Ramos (cell line): ENCODE data around the gene URB2.
"Not testable (repeated sequence)": the region's sequence is repeated elsewhere in the genome, so short reads cannot be mapped to it uniquely, and the experiment has no call there.

Experiments
- in situ Hi-C: fragments of 300-500 bp; cut with MboI; formaldehyde crosslinking; loops from one replicate; pipeline ENCODE4 v1.14.3; 2022; ENCODE audit warnings: low sequenced_read_pairs; ENCODE audit not compliant: unreplicated experiment

URB2 gene

DNA sequence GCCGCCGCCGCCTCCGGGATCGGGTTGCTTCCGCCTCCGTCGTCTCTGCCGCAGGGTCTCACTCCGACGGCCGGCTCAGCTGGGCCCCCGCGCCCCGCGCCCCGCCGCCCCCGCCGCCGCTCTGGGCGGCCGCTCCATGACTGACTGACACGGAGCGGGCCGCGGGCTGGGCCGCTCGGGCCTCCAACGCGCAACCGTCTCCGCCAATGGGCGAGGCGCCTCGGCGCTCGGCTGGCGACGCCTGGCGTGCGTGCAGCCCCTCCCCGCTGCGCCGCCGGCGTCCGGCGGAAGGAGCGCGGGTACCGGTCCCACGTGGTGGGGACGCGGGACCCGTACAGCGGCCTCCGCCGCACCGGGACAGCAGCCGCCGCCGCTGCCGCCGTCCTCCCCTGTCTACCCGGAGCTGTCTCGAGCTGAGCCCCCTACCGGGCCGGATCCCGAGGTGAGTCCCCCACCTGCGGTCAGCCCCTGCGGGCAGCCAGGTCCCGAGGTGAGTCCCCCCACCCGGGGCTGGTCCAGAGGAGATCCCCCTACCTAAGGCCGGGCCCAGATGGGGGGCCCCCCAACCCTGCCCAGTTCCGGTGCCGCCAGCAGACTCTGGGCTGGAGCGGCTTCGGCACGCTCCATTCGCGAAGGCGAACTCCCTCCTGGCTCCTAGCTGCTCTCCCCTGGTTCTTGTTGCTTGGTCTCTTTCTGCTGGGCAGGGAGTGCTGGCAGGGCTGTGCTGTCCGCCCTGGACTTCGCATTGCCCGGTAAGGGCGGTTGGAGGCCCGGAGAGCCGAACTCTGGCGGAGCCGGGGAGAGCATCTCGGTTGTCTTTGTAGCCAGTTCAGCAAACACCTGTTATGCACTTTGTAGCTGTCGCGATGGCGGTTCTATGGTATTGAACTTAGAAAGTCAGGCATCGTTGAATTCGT, at the start of gene URB2, which contains the start of gene TAF5L:
TSS of gene URB2 (plus strand) at position 333 of the 917 bp plus-strand sequence. CDS start 1,387 bp downstream, outside the sequence.
TSS of gene TAF5L (minus strand) at position 208 of the 917 bp plus-strand sequence. CDS start 11,640 bp downstream, outside the sequence.
- in situ Hi-C loops: no loop called here

DNA sequence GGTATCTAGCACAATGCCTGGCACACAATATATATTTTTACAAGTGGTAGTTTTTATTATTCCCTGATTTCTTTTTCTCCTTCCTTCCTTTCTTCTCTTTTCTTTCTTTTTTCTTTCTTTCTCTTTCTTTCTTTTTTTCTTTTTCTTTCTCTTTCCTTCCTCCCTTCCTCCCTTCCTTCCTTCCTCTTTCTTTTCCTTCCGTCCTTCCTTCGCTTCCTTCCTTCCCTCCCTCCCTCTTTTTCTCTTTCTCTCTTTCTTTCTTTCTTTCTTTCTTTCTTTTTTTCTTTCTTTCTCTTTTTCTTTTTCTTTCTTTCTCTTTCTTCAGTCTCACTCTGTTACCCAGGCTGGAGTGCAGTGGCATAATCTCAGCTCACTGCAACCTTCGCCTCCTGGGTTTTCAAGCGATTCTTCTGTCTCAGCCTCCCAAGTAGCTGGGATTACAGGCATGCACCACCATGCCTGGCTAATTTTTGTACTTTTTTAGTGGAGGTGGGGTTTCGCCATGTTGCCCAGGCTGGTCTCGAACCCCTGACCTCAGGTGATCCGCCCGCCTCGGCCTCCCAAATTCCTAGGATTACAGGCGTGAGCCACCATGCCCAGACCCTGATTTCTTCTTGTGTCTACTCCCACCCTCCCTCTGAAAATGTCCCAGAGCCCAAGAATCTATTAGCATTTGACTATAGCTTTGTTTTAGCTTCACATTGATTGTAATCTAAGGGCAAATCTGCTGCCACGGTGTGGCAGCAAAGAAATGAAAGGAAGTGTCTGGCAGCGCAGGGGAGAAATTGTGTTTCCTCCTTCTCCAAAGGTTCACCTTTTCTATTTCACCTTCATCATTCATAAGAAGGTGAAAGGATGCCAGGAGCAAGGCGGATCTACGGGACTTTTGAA, 47.6 kb upstream of the URB2 start:
- in situ Hi-C loops: no loop called here

GRCh38 chr1:229579059-229579673, 46.9 kb upstream of the URB2 start:
- in situ Hi-C loops: no loop called here

DNA sequence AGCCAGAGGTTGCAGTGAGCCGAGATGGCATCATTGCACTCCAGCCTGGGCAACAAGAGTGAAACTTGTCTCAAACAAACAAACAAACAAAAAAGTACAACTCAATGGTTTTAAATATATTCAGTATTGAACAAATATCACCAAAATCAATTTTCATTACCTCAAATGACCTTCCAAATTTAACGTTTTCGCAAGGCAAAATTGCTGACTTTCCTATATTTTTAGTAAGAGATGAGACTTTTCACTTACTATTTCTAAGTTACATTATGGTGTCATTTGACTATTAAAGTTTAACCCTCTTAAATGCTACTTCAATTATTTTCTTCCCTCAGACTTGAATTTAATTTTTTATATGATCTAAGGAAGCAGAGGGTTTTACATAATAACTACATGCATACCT, 44.6 kb upstream of the URB2 start:
- in situ Hi-C loops: no loop called here

GRCh38 chr1:229582011-229582694, 43.9 kb upstream of the URB2 start:
- in situ Hi-C loops: no loop called here

- in situ Hi-C loops: no loop called here
These were observed 43.3 kb upstream of the URB2 start for GRCh38 chr1:229582715-229583114.

- in situ Hi-C loops: no loop called here
These were observed 40.7 kb upstream of the URB2 start for GRCh38 chr1:229585338-229585737.

- in situ Hi-C loops: no loop called here
These were observed 35.9 kb upstream of the URB2 start for GRCh38 chr1:229590119-229590518.

- in situ Hi-C loops: no loop called here
These were observed 32.2 kb upstream of the URB2 start for GRCh38 chr1:229593800-229594199.

DNA sequence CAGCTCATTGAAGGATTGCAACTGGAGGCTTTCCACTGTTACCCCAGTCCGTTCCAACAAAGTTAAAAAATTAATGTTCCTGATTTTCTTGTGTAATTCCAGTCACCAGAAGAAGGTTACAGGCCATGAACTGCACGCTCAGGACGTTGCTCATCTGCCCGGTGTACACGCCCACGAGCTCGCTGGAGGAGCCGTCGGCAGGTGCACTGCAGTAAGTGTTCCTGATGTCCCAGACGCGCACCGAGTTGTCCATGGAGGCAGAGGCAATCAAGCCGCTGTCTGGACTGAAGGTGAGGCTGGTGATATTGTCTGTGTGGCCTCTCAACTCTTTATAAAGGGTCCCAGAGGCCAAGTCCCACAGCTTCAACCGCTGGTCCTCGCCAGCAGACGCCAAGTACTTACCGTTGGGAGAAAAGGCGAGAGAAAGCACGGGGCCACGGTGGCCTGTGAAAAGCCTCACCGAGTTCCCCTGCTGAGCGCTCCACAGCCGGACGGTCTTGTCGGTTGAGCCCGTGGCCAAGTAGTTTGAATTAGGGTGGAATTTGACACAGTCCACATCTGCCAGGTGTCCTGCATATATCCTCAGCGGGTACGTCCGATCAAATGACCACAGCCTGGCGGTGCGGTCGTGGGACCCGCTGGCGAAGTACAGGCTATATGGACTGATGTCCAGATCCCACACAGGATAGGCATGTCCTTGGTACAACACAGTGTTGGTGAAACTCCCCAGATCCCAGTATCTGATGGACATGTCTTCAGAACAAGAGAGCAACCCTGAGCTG, 31.6 kb upstream of the URB2 start:
- in situ Hi-C loops: no loop called here

DNA sequence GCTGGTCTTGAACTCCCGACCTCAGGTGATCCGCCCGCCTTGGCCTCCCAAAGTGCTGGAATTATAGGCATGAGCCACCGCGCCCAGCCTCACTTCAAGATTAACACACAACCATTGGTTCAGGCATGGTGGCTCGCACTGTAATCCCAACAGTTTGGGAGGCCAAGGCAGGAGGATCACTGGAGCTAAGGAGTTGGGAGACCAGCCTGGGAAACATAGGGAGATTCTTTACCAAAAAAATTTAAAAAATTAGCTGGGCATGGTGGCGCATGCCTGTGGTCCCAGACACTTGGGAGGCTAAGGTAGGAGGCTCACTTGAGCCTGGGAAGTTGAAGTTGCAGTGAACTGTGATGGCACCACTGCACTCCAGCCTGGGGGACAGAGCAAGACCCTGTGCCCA, 30.2 kb upstream of the URB2 start:
- in situ Hi-C loops: not testable (repeated sequence)

DNA sequence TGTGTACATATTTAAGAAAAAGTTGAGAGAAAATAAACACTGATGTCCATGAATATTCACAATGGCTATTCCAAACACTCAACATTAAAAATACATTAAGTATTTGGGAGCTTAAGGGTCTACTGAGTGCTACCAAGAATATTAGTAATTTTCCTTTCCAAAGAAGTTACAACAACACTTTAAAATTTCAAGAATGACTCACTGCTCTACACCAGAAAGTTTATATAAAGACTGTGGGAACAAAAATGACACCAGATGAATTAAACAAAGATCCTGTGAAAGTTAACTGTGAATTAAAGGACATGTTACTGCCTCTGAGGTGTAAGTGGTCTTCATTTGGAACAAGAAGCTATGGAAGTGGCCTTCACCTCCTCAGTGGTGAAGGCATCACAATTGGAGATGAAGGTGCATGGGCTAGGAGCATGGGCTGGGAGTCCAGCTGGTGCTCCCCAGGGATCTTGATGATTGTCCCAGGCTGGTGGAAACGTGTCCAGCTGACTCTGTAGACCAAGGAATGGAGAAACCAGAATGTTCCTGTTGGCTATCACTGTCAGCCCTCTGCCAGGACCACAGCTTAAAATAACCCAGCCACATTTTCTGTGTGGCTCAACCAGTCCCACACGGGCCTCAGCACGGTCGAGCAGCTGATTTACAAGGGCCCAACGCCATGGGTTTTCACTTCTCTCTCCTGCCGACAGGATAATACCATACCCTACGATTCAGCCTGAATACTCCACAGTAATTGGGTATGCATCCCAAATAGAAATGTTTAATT, 28.9 kb upstream of the URB2 start:
- in situ Hi-C loops: no loop called here

DNA sequence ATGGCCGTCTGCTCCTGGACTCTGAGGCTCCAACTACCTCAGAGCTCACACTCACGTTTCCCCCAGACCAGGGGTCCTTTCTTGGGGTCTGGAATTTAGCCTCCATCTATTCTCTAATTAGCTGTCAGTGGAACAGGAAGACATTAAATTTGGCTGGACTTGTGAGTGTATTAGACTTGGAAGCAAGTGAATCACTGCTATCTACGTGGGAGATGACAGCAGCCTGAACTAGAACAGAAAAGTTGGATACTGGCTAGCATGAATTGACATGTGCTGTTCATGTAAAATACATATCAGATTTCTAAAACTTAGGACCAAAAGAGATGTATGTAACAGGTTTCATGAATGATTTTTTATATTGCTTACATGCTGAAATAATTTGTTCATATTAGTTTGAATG, 28.2 kb upstream of the URB2 start:
- in situ Hi-C loops: no loop called here

DNA sequence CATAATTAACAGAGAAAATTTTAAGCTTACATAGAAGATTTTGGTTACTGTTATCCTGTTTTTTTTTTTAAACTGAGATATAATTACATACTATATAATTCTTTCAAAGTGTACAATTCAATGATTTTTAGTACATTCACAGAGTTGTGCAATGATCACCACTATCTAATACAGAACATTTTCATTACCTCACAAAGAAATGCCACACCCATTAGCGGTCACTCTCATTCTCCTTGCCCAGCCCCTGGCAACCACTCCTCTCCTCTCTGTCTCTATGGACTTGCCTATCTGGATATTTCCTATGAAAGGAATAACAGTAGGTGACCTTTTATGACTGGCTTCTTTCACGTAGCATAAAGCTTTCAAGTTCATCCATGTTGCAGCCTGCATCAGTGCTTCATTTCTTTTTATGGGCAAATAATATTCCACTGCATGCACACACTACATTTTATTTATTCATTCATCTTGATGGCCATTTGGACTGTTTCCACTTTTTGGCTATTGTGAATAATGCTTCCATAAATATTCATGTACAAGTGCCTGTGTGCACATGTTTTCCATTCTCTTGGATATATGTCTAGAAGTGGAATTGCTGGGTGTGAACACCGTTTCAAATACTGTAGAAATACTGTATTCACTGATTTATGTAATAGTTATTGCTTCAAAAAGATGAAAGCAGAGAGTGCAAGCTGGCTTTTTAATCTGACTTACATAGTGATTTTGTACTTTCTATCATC, 26.7 kb upstream of the URB2 start:
- in situ Hi-C loops: no loop called here

GRCh38 chr1:229600229-229600628, 25.8 kb upstream of the URB2 start:
- in situ Hi-C loops: no loop called here

DNA sequence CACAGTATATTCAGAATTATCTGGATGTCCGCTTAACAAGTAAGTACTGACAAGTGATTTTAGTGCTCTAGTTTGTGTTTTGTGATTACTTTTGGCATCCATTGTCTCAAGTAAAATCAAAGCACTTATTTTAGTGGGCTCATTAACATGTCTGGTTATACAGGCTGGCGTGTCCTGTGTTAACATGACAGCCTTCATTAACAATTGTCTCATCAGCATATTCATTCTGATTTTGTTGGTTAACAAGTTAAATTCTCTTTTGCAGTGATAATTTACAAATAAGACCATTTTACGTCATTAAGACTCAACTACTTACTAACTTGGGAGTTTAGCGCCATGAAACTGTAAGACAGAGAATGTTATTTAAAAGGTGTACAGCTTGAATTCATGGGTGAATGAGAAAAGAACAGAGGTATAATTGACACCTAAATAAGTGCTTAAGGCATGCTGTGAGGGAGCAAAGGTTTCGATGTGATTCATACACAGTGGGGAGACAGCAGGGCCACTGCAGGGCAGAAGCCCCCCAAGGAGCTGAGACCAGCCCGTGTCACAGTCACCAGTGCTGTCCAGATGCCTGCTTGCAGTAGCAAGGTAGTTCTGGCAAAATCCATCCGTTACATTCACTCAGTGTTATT, 22.6 kb upstream of the URB2 start:
- in situ Hi-C loops: no loop called here

DNA sequence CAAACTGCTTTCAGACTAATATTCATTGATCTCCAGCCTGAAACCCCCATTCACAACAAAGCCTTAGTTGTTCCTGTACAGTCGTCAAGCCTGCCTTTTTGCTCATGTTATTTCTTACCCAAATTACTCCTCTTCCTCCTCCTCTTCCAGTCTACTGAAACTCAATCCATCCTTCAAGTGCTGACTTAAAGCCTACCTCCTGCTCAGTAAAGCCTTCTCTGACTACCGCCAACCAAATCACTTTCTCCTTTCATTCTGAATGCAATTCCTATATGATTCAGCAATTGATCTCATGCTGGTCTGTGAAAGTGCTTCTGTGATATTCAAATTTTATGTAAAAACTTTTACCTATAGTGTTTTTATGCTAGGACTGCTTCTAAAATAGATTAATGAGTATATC, 18.7 kb upstream of the URB2 start:
- in situ Hi-C loops: no loop called here
